Gastrocnemius medialis (tissue), 4 donors: ENCODE results near the gene PLCB1. TPM values are rescaled to one million over a fixed set of nuclear protein-coding genes. Genes with fewer than 3 reads are reported as not detected.

ENCODE experiments used
- ATAC-seq, 2 donors: fragments of 150-250 bp; one replicate each; pipeline ENCODE4 v1.9.1; 2016
- DNase-seq, 2 donors: peaks; one replicate each; pipeline ENCODE4 v3.0.0-alpha.2; 2019
- H3K27ac ChIP-seq, 4 donors: fragments of 200-600 bp; sonication (generic); 1 replicate in 1 of 4; 2 replicates in 3 of 4; pipeline ENCODE4 v1.5.1; 2016 to 2018; ENCODE audit warnings: mild to moderate bottlenecking in 2 of 4, moderate library complexity in 1 of 4
- H3K27me3 ChIP-seq, 3 donors: fragments of 200-600 bp; sonication (generic) in 2 of 3; 1 replicate in 1 of 3; 2 replicates in 2 of 3; pipeline versions ENCODE4 v1.5.1 to v1.6.0; 2016 to 2019; ENCODE audit warnings: mild to moderate bottlenecking in 1 of 3, moderate library complexity in 1 of 3
- H3K36me3 ChIP-seq, 2 donors: fragments of 200-600 bp; sonication (generic) in 1 of 2; one replicate each; pipeline ENCODE4 v1.5.1; 2017 to 2018
- H3K4me1 ChIP-seq, 2 donors: fragments of 200-600 bp; sonication (generic) in 1 of 2; one replicate each; pipeline ENCODE4 v1.5.1; 2016 to 2017; ENCODE audit warnings: mild to moderate bottlenecking in 2 of 2
- H3K4me3 ChIP-seq, 4 donors: fragments of 200-600 bp; sonication (generic) in 3 of 4; 1 replicate in 1 of 4; 2 replicates in 3 of 4; pipeline ENCODE4 v1.5.1; 2016 to 2019; ENCODE audit warnings: mild to moderate bottlenecking in 2 of 4
- H3K9me3 ChIP-seq, 3 donors: fragments of 200-600 bp; sonication (generic) in 2 of 3; 1 replicate in 1 of 3; 2 replicates in 2 of 3; pipeline ENCODE4 v1.5.1; 2016 to 2019
- POLR2A ChIP-seq, 2 donors: fragments of 450-650 bp; IDR thresholded peaks; one replicate each; pipeline ENCODE4 v1.6.1; 2017; ENCODE audit warnings: antibody characterized with exemption in 2 of 2, mild to moderate bottlenecking in 2 of 2, moderate library complexity in 2 of 2
- in situ Hi-C, 4 donors: fragments of 200-750 bp; cut with MboI; loops; one replicate each; pipeline versions ENCODE4 v1.15.0 to v1.8.0; 2017; ENCODE audit warnings: low sequenced_read_pairs in 4 of 4
- intact Hi-C: fragments of 100-400 bp; cut with DNase I; formaldehyde crosslinking; loops from one replicate; pipeline ENCODE4 v1.15.1; 2023; ENCODE audit warnings: low total_unique reads
- total RNA-seq, 4 donors: library from RNA; depleted of rRNA; stranded (reverse); fragments of >200 nt; gene quantifications; one replicate each; pipeline versions ENCODE4 v1.1.0 to v1.2.3, GENCODE V29; 2016
- TF ChIP-seq, protein P1 (sequence below), 5 experiments: fragments of 450-650 bp in 3 of 5; fragments of 200-600 bp in 2 of 5; sonication (generic) in 2 of 5; IDR thresholded peaks in 4 of 5; conservative IDR thresholded peaks in 1 of 5; 1 replicate in 4 of 5; 2 replicates in 1 of 5; pipeline ENCODE4 v1.5.1; 2016 to 2019; ENCODE audit warnings: antibody characterized with exemption in 5 of 5, mild to moderate bottlenecking in 3 of 5, moderate library complexity in 3 of 5

PLCB1 gene
- total RNA-seq, 4 donors from 2014 or later: 4.1 to 10.0 (median 7.6) TPM

DNA sequence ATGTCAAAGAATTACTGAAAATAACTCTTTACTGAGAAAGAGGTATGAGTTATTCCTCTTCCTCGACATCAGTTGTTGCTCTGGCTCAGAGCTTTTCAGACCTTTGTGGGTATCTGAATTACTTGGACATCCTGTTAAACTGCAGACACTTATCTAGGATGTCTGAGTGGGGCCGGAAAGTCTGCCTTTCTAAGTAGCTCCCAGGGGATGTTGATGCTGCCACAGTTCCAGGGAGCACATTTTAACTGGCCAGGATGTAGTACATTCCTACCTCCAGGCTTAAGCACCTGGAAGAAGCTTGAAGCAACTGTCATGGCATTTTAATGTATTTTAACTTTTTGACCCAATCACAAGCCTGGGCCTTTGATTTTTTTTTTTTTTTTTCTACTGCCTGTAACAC, 671.0 kb downstream of the PLCB1 start:
- in situ Hi-C loops (no loop called here), intact Hi-C loops (no loop called here)
- H3K27me3 ChIP-seq: no peaks in the 10 kb centered on the region
- ATAC-seq: no peak
- no peaks in the 10 kb centered on the region for H3K4me1 ChIP-seq
- H3K9me3 ChIP-seq: no peaks in the 10 kb centered on the region
- no peak for TF ChIP-seq POLR2A (IDR thresholded peaks at IDR 0.05)
- no peak overlapping the region for H3K27ac ChIP-seq
- no peak overlapping the region for H3K4me3 ChIP-seq
- DNase-seq: no peak
- no peaks in the 10 kb centered on the region for H3K36me3 ChIP-seq

DNA sequence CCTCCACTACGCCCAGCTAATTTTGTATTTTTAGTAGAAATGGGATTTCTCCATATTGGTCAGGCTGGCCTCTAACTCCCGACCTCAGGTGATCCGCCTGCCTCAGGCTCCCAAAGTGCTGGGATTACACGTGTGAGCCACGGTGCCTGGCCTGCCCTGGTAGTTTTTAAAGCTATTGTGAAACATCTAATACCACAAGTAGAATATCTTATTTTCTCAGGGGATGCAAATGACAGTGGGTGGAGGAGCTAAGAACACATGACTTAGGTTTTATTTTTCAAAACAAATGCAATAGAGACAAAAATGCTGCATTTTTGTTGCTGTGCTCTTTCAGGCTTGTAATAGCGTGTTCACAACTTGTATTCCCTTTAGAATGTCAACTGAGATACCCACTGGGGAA, 671.9 kb downstream of the PLCB1 start:
- Histone ChIP-seq H3K4me3 (no peak overlapping the region), H3K27me3 (no peaks in the 10 kb centered on the region), H3K27ac (no peak overlapping the region), H3K4me1 (no peaks in the 10 kb centered on the region), H3K9me3 (no peaks in the 10 kb centered on the region), H3K36me3 (no peaks in the 10 kb centered on the region)
- in situ Hi-C loops (no loop called here), intact Hi-C loops (no loop called here)
- no peak for TF ChIP-seq POLR2A (IDR thresholded peaks at IDR 0.05)
- TF ChIP-seq, protein P1, sequence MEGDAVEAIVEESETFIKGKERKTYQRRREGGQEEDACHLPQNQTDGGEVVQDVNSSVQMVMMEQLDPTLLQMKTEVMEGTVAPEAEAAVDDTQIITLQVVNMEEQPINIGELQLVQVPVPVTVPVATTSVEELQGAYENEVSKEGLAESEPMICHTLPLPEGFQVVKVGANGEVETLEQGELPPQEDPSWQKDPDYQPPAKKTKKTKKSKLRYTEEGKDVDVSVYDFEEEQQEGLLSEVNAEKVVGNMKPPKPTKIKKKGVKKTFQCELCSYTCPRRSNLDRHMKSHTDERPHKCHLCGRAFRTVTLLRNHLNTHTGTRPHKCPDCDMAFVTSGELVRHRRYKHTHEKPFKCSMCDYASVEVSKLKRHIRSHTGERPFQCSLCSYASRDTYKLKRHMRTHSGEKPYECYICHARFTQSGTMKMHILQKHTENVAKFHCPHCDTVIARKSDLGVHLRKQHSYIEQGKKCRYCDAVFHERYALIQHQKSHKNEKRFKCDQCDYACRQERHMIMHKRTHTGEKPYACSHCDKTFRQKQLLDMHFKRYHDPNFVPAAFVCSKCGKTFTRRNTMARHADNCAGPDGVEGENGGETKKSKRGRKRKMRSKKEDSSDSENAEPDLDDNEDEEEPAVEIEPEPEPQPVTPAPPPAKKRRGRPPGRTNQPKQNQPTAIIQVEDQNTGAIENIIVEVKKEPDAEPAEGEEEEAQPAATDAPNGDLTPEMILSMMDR (IDR thresholded peaks at IDR 0.05 in 4 of 5, conservative IDR thresholded peaks at IDR 0.05 in 1 of 5): no peak
- ATAC-seq: no peak
- no peak for DNase-seq

DNA sequence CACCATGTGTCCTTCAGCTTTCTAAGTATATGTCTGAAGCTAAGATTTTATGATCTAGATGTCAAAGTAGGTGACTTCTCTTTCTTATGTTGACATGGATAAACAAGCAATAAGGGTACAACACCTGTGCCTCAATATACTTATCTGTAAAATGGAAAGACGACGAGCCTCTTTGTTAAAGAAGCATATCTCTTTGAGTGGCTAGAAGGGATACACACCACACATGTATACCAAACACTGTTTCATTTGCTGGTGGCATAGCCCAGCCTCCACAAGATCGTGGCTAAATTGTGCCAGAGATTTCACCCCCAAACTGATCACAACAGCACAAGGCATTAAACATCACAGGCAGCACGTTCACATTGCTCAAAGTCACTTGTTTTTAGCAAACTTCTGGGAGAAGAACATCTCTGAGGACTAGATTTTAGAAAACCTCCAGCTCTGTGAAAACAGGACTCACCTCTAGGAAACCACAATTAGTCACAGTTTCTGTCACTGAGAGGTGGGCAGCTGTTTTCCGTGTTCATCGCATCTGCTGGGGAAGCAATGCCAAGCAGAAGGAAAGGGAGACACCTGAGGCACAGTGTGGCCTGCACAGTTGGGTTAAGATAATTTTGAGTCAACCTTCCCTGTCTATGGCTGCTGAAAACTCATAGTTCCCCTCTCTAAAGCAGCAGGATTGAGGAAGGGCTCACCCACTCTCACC, 673.8 kb downstream of the PLCB1 start:
- ATAC-seq: no peak
- intact Hi-C loops: no loop called here

DNA sequence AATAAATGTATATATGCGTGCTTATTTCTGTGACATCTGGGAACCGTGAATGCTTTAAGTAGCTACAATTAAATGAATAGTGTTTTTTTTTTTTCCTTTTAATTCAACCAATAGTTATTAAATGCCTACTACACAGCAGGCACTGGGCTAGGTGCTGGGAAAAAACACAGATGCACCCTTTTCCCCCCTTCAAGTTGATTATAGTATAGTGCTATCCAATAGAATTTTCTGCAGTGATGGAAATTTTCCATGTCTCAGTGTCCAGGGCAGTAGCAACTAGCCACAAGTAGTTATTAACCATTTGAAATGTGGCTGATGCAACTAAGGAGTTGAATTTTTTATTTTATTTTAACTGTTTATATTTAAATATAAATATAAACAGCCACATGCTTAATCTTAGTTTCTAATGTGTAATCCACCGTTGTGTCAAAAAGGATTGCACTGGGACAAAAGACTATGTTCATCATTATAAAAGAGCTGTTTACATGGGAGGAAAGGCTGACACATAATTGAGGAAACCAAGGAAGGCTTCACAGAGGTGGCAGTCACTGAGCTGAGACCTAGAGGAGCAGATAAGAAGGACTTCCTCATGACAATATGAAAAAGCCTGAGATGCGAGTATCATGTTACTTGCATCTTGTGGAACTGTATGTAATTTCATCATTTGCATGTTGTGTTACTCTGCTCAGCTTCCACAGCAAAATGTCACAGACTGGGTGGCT, 675.6 kb downstream of the PLCB1 start:
- no peaks in the 10 kb centered on the region for H3K4me1 ChIP-seq
- H3K4me3 ChIP-seq: no peak overlapping the region
- H3K27me3 ChIP-seq: no peaks in the 10 kb centered on the region
- H3K27ac ChIP-seq: no peak overlapping the region
- in situ Hi-C loops (no loop called here), intact Hi-C loops (no loop called here)
- H3K9me3 ChIP-seq: no peaks in the 10 kb centered on the region
- no peaks in the 10 kb centered on the region for H3K36me3 ChIP-seq
- ATAC-seq (no peak), DNase-seq (no peak)
- TF ChIP-seq POLR2A (IDR thresholded peaks at IDR 0.05): no peak
- TF ChIP-seq, protein P1 (IDR thresholded peaks at IDR 0.05 in 4 of 5, conservative IDR thresholded peaks at IDR 0.05 in 1 of 5): no peak

More for the DNA sequence above, 673.8 kb downstream of the PLCB1 start:
- Histone ChIP-seq H3K36me3 (no peaks in the 10 kb centered on the region), H3K27ac (no peak overlapping the region), H3K27me3 (no peaks in the 10 kb centered on the region), H3K4me3 (no peak overlapping the region), H3K9me3 (no peaks in the 10 kb centered on the region), H3K4me1 (no peaks in the 10 kb centered on the region)
- in situ Hi-C loops: no loop called here
- DNase-seq: no peak
- TF ChIP-seq, protein P1 (IDR thresholded peaks at IDR 0.05 in 4 of 5, conservative IDR thresholded peaks at IDR 0.05 in 1 of 5): no peak
- TF ChIP-seq POLR2A (IDR thresholded peaks at IDR 0.05): no peak

DNA sequence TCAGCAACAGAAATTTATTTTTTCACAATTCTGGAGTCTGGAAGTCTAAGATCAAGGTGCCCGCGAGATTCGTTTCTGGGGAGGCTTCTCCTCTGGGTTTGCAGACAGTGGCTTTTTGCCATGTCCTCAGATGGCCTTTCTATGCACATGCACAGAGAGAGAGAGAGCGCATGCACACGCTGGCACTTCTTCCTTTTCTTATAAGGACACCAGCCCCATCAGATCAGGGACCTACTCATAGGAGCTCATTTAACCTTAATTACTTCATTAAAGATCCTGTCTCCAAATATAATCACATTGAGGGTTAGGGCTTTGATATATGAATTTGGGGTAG, 676.1 kb downstream of the PLCB1 start:
- H3K4me3 ChIP-seq: no peak overlapping the region
- no peaks in the 10 kb centered on the region for H3K4me1 ChIP-seq
- H3K27ac ChIP-seq: no peak overlapping the region
- TF ChIP-seq, protein P1 (IDR thresholded peaks at IDR 0.05 in 4 of 5, conservative IDR thresholded peaks at IDR 0.05 in 1 of 5): no peak
- no peak for TF ChIP-seq POLR2A (IDR thresholded peaks at IDR 0.05)
- no peaks in the 10 kb centered on the region for H3K27me3 ChIP-seq
- in situ Hi-C loops: no loop called here
- ATAC-seq: no peak
- no peaks in the 10 kb centered on the region for H3K36me3 ChIP-seq
- no peak for DNase-seq
- intact Hi-C loops: no loop called here
- no peaks in the 10 kb centered on the region for H3K9me3 ChIP-seq
